ENCODE results near the gene PCDHGC3.

PCDHGC3 gene

DNA sequence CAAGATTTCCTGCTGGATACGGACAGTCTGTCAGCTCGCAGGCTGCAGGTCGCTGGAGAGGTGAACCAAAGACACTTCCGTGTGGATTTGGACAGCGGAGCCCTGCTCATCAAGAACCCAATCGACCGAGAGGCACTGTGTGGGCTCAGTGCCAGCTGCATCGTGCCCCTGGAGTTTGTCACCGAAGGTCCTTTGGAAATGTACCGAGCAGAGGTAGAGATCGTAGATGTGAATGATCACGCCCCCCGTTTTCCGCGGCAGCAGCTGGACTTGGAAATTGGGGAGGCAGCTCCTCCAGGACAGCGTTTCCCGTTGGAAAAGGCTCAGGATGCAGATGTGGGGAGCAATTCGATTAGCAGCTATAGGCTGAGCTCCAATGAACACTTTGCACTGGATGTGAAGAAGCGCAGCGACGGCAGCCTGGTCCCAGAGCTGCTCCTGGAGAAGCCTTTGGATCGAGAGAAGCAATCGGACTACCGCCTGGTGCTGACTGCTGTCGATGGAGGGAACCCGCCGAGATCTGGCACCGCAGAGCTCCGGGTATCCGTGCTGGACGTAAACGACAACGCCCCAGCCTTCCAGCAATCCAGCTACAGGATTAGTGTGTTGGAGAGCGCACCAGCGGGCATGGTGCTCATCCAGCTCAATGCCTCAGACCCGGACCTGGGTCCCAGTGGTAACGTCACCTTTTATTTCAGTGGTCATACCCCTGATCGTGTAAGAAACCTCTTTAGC, 9.7 kb downstream of the PCDHGC3 start:
- no peak for DNase-seq

- no peak for DNase-seq
Measured at GRCh38 chr5:141486091-141486490, 10.3 kb downstream of the PCDHGC3 start.

- DNase-seq, result no peak
Measured at GRCh38 chr5:141487131-141487530, 11.4 kb downstream of the PCDHGC3 start.

- no peak for DNase-seq
Measured at GRCh38 chr5:141488591-141489561, 13.1 kb downstream of the PCDHGC3 start, which contains the start of gene PCDHGC5. Gene PCDHGC5 (plus strand): TSS chr5:141489081. CDS start chr5:141489241, 160 bp downstream.

- DNase-seq, result no peak
Measured at GRCh38 chr5:141489841-141490240, 14.1 kb downstream of the PCDHGC3 start.

DNA sequence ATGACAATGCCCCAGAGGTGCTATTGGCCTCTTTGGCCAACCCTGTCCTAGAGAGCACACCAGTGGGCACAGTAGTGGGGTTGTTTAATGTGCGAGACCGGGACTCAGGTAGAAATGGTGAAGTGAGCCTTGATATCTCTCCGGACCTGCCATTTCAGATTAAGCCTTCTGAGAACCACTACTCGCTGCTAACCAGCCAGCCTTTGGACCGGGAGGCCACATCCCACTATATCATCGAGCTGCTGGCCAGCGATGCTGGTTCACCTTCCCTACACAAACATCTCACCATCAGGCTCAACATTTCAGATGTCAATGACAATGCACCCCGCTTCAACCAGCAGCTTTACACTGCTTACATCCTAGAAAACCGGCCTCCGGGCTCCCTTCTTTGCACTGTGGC, 14.5 kb downstream of the PCDHGC3 start:
- DNase-seq, result no peak

DNA sequence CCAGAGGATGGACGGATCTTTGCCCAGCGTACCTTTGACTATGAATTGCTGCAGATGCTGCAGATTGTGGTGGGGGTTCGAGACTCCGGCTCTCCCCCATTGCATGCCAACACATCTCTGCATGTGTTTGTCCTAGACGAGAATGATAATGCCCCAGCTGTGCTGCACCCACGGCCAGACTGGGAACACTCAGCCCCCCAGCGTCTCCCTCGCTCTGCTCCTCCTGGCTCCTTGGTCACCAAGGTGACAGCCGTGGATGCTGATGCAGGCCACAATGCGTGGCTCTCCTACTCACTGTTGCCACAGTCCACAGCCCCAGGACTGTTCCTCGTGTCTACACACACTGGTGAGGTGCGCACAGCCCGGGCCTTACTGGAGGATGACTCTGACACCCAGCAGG, 15.0 kb downstream of the PCDHGC3 start:
- no peak for DNase-seq

DNA sequence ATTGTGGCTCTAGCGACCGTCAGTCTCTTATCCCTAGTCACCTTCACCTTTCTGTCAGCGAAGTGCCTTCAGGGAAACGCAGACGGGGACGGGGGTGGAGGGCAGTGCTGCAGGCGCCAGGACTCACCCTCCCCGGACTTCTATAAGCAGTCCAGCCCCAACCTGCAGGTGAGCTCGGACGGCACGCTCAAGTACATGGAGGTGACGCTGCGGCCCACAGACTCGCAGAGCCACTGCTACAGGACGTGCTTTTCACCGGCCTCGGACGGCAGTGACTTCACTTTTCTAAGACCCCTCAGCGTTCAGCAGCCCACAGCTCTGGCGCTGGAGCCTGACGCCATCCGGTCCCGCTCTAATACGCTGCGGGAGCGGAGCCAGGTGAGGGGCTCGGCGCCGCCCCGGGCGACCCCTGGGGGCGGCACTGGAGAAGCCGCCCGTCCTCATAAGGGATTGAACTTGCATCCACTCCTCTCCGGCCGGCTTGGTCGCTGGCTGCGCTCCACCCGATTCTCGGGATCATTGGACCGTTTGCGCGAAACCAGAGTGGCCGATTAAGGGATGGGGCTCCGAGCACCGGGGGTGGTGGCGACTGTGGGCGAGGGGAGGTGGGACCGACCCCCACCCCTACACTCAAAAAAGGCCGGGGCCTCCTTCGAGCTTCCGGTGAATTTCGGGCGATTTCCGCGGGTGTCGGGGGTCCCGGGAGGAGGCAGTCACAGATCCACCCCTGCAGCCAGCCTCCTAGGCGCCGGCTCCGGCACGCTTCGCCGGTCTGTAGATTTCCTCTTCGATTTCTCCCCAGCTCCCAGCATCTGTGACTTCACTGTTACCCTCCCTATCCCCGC, 15.8 kb downstream of the PCDHGC3 start:
- DNase-seq, result no peak

DNA sequence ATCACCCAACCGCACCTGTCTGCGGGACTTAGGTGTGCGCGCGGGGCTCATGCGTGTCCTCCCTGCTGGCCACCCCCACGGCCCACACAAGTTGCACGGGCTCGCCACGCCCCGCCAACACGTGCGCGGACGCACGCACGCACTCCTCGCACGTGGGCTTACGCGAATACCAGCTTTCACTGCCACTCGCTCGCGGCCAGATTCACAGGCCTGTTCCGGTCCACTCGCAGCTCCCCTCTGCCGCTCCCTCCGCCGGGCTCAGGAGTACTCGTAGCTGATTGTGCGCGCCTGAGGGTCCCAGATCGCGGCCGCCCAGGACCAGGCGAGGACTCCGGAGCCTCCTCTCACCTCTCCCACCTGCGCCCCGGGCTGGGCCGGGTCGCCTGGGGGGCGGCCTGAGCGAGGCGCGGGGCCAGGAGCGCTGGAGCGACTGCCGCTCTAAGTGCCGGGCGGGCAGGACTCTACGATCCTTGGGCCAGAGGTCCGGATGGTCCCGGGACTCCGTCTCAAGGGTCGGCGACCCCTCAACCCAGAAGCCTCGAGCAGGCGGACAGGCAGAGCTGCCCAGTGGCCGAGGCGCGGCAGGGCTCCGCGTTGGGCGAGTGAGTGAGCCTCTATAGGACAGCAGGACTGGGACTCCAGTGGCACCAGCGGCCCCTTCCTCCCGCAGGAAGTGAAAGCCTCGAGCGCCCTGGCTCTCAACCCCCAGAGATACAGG, 16.6 kb downstream of the PCDHGC3 start:
- DNase-seq, result peak; percentile 51

DNA sequence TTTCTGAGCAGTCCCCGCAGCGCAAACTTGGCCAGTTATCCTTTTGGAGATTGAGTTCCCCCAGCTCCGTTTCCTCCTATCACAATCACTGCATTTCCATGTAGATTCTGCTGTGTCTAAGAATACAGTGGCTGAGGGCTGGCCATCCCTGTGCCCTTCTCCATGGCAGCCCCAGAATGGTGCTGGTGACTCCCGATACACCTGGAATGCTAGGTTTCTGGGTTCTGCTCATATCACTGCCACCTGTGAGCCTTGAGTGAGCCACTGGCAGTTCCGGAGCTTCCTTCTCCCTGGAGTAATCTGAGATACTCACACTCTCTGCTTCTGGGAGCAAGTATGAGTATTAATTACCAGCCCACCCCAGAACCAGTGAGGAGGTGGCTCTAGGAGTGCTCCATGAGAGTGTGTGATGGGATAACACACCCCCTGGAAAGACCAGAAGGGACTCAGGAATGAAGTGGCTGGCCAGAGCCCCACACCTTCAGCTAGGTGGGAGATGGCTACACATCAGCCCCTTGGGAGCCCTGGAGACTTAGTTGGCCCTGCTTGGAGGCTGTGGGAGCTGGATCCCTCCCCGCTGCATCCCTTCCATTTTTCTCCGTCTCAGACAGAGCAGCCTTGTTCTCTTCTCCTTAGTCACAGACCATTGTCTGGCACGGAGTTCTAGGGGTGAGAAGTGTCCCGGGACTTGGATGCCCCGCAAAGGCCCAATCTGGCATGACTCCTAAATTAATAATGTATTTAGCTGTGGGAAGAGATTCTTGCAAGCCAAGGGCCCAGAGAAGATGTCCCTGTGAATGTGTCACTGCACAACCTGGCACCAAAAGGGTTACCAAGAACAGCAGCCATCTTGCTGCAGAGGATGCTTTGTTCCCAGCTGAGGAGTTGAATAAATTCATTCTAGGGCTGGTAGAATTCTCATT, 18.0 kb downstream of the PCDHGC3 start:
- no peak for DNase-seq

DNA sequence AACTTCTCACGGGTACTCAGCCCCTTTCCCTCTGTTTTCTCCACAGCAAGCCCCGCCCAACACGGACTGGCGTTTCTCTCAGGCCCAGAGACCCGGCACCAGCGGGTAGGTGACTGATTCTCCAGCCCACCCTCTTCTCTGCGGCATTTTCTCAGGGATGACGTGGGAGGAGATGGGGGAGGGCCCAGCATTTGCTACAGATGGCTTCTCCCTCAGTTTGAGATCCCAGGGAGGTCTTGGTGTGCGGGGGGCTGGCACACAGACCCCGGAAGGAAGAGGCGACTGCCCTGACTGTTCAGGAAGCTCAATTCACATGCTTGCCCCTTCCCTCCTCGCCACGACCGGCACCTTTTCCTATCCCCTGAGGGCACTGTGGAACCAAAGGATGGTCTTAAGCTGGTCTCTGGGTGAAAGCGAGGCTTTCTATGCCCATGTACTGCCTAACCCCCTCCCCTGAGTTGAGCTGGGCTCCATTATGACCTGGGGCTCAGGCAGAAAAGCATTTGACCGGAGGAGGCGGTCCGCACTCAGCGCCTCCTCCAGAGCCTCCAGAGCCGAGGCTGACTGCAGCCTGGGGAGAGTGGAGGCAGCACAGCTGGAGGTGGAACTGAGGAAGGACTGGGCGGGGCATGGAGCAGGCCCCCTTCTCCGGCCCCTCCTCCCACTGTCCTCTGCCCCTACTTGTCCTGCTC, 19.1 kb downstream of the PCDHGC3 start:
- DNase-seq, result no peak

GRCh38 chr5:141495453-141495811, 19.7 kb downstream of the PCDHGC3 start:
- no peak for DNase-seq

DNA sequence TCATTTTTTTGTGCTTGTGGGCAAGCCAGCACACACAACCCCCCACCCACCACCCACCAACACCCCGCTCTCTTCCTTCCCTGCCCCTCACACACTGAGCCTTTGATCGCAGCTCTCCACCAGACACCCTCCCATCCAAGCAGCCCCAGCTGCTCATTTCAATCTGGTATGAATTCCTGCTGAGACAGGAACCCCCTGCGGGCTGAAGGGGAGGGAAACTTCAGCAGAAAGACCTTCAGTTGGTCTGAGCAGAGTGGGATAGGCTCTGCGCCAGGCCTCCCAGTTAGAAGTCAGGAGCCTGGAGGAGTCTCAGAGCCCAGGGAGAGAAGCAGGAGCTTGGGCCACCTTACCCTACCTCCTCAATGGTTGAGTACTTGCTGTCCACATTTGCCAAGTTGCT, 20.3 kb downstream of the PCDHGC3 start:
- DNase-seq, result no peak

GRCh38 chr5:141501761-141502160, 26.0 kb downstream of the PCDHGC3 start:
- DNase-seq, result no peak

GRCh38 chr5:141503681-141504080, 27.9 kb downstream of the PCDHGC3 start:
- no peak for DNase-seq

GRCh38 chr5:141504216-141504615, 28.4 kb downstream of the PCDHGC3 start:
- no peak for DNase-seq

DNA sequence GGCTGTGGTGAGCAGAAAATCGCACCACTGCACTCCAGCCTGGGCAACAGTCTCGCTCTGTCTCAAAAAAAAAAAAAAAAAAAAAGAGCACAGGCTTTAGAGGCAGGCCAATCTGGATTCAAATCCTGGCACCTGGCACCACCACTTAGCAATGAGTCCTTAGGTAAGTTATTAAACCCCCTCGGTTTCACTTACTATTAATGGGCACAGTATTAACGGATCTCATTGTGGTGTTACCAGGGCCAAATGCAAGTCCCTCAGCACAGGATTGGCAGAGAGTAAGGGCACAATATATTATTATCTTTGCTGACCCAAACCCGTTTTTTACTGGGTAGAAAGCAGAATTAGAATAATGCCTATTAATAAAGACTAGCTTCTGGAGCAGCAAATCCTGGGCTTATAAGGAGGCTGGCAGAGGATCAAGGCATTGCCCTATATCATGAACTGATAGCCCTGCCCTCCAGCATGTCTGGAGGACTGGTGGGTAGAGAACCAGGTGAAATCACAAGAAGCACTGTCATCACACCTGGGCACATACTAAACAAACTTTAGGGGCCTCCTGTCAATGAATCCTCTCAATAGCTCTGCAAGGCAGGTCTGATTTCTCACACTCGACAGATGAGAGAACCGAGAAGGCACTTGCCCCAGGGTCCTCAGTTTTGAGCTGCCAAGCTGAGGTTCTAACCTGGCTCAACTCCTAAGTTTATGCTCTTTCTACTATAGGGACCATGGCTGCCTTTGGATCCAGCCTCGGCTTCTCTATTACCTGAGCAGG, 30.8 kb downstream of the PCDHGC3 start:
- DNase-seq, result no peak

- no peak for DNase-seq
Measured at GRCh38 chr5:141507387-141508091, 31.8 kb downstream of the PCDHGC3 start.

GRCh38 chr5:141508440-141508797, 32.7 kb downstream of the PCDHGC3 start:
- DNase-seq, result no peak
